Panc1 (cell line): ENCODE measurements around the gene RTP1. TPM values are rescaled to one million over a fixed set of nuclear protein-coding genes. Genes with fewer than 3 reads are reported as not detected.
"Not testable (repeated sequence)": the region's sequence is repeated elsewhere in the genome, so short reads cannot be mapped to it uniquely, and the experiment has no call there.

Experiments used
- ATAC-seq: fragments of 200-7000 bp; cut with Tn5 transposase; 2 replicates; pipeline ENCODE4 v1.9.1; 2020; ENCODE audit warnings: mild to moderate bottlenecking, moderate library complexity
- BruUV-seq: library from RNA; stranded (reverse); fragments of 400-500 nt; replicated peaks from 2 replicates; lab custom pipeline; 2021; lab: Mats Ljungman, UMichigan
- CTCF ChIA-PET: fragments of 300-600 bp; sonication (Branson Sonifier 250); formaldehyde crosslinking; loops from one replicate; lab custom pipeline; 2022; ENCODE audit warnings: antibody characterized with exemption; lab: Charles Lee
- POLR2A ChIA-PET: fragments of 300-600 bp; sonication (Branson Sonifier 250); formaldehyde crosslinking; loops from one replicate; lab custom pipeline; 2022; ENCODE audit warnings: antibody characterized with exemption; lab: Charles Lee
- DNase-seq: peaks from one replicate; pipeline ENCODE4 v3.0.0-alpha.2; 2010; ENCODE audit warnings: low read depth, low spot score
- H3K27ac ChIP-seq: 2 replicates; pipeline ENCODE4 v1.5.1; 2011; ENCODE audit warnings: mild to moderate bottlenecking, low read length, inconsistent platforms
- H3K27me3 ChIP-seq: fragments of 200-500 bp; sonication (Bioruptor generic); 2 replicates; pipeline ENCODE4 v1.6.0; 2014; ENCODE audit warnings: low read length, inconsistent platforms; ENCODE audit not compliant: control insufficient read depth, insufficient read depth
- H3K36me3 ChIP-seq: fragments of 200-500 bp; sonication (Bioruptor generic); 2 replicates; pipeline ENCODE4 v1.5.1; 2014; ENCODE audit warnings: inconsistent platforms, mild to moderate bottlenecking, low read length, moderate library complexity; ENCODE audit not compliant: control insufficient read depth, insufficient read depth
- H3K4me1 ChIP-seq: 2 replicates; pipeline ENCODE4 v1.5.1; 2011; ENCODE audit warnings: inconsistent platforms, mild to moderate bottlenecking, low read length, moderate library complexity; ENCODE audit not compliant: control insufficient read depth, insufficient read depth
- H3K4me3 ChIP-seq, 2 experiments: 2 replicates each; pipeline ENCODE4 v1.5.1; 2011 to 2012; ENCODE audit warnings: low read depth in 2 of 2, low read length in 2 of 2, mild to moderate bottlenecking in 2 of 2, inconsistent platforms in 1 of 2, moderate library complexity in 1 of 2
- H3K9me3 ChIP-seq: fragments of 200-500 bp; sonication (Bioruptor generic); 2 replicates; pipeline ENCODE4 v1.5.1; 2014; ENCODE audit warnings: low read depth, mild to moderate bottlenecking, inconsistent platforms, low read length, moderate library complexity; ENCODE audit not compliant: control insufficient read depth, insufficient read depth
- POLR2AphosphoS5 ChIP-seq: IDR thresholded peaks from 2 replicates; pipeline ENCODE4 v1.6.1; 2012; ENCODE audit warnings: mild to moderate bottlenecking, low read depth, low read length, moderate library complexity
- SIN3A ChIP-seq: IDR thresholded peaks from 2 replicates; pipeline ENCODE4 v1.6.1; 2012; ENCODE audit warnings: low read depth, mild to moderate bottlenecking, low read length, moderate library complexity, borderline replicate concordance; ENCODE audit not compliant: insufficient read depth
- TCF7L2 ChIP-seq: IDR thresholded peaks from 2 replicates; pipeline ENCODE4 v1.6.1; 2011; ENCODE audit warnings: mild to moderate bottlenecking, low read depth, low read length, inconsistent platforms
- in situ Hi-C: cut with HindIII; loops from 2 replicates; pipeline ENCODE4 v1.10.0; 2016; ENCODE audit warnings: low sequenced_read_pairs, low pct_unique_long_range_greater_than_20kb
- intact Hi-C: fragments of 100-400 bp; cut with micrococcal nuclease; formaldehyde crosslinking; loops from one replicate; pipeline ENCODE4 v1.10.0; 2022; ENCODE audit not compliant: unreplicated experiment
- total RNA-seq: library from RNA; stranded (reverse); gene quantifications from one replicate; pipeline ENCODE4 v1.2.1, GENCODE V29; 2021; ENCODE audit not compliant: unreplicated experiment
- TF ChIP-seq, protein P1 (sequence below): fragments of 450-650 bp; IDR thresholded peaks from 2 replicates; pipeline ENCODE4 v1.5.1; 2017; ENCODE audit warnings: mild to moderate bottlenecking
- TF ChIP-seq, protein P2 (sequence below), 2 experiments: IDR thresholded peaks; 2 replicates each; pipeline ENCODE4 v1.6.1; 2011 to 2012; ENCODE audit warnings: low read depth in 2 of 2, control low read depth in 1 of 2, low read length in 1 of 2, mild to moderate bottlenecking in 1 of 2, moderate library complexity in 1 of 2; ENCODE audit not compliant: insufficient read depth in 1 of 2

The RTP1 gene
- total RNA-seq, 1 experiment from 2014 or later: not detected

DNA sequence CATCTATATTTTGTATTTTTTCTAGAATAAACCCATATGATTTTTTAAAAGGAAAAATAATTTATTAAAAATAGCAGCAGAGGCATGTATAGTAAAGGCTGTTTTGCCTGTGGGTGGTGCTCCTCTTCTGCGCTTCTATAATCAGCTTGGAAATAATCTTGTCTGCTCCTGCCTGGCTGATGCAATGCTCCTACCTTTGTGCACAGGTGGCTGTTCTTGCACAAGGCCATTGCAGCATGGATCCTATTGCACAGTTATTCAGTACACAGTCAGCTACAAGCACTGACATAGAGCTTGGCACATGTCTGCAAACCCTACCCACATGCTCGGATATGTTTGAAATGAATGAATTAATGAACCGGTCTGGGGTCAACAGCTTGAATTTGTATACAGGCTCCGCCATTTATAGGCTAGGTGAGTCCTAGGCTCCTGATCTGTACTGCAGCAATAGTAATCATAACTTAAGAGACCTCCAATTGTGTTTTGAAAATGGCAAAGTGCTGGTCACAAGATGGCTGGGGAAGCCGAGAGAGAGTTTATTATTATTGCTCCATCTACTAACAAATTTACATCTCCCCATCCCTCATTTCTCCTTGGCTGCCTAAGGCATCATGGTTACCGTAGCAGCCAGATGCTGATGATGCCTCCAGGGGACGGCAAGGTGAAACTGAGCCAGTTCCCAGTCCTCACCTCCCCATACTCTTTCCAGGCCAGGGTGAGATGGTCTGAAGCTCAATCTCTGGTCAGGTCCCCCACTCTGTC lies 532 bp upstream of the RTP1 start:
- Histone ChIP-seq H3K36me3 (no peaks in the 10 kb centered on the region), H3K4me1 (no peaks in the 10 kb centered on the region), H3K4me3 (no peak overlapping the region), H3K27ac (no peak overlapping the region), H3K9me3 (no peaks in the 10 kb centered on the region), H3K27me3 (peaks cover 14% of the 10 kb centered on the region; the same call in 1 of the 2 replicates)
- ChIA-PET CTCF (no interaction called here), POLR2A (no interaction called here)
- in situ Hi-C loops: no loop called here
- intact Hi-C loops: no loop called here
- TF ChIP-seq, protein P1, sequence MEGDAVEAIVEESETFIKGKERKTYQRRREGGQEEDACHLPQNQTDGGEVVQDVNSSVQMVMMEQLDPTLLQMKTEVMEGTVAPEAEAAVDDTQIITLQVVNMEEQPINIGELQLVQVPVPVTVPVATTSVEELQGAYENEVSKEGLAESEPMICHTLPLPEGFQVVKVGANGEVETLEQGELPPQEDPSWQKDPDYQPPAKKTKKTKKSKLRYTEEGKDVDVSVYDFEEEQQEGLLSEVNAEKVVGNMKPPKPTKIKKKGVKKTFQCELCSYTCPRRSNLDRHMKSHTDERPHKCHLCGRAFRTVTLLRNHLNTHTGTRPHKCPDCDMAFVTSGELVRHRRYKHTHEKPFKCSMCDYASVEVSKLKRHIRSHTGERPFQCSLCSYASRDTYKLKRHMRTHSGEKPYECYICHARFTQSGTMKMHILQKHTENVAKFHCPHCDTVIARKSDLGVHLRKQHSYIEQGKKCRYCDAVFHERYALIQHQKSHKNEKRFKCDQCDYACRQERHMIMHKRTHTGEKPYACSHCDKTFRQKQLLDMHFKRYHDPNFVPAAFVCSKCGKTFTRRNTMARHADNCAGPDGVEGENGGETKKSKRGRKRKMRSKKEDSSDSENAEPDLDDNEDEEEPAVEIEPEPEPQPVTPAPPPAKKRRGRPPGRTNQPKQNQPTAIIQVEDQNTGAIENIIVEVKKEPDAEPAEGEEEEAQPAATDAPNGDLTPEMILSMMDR: no peak
- no peak for TF ChIP-seq TCF7L2
- TF ChIP-seq, protein P2, sequence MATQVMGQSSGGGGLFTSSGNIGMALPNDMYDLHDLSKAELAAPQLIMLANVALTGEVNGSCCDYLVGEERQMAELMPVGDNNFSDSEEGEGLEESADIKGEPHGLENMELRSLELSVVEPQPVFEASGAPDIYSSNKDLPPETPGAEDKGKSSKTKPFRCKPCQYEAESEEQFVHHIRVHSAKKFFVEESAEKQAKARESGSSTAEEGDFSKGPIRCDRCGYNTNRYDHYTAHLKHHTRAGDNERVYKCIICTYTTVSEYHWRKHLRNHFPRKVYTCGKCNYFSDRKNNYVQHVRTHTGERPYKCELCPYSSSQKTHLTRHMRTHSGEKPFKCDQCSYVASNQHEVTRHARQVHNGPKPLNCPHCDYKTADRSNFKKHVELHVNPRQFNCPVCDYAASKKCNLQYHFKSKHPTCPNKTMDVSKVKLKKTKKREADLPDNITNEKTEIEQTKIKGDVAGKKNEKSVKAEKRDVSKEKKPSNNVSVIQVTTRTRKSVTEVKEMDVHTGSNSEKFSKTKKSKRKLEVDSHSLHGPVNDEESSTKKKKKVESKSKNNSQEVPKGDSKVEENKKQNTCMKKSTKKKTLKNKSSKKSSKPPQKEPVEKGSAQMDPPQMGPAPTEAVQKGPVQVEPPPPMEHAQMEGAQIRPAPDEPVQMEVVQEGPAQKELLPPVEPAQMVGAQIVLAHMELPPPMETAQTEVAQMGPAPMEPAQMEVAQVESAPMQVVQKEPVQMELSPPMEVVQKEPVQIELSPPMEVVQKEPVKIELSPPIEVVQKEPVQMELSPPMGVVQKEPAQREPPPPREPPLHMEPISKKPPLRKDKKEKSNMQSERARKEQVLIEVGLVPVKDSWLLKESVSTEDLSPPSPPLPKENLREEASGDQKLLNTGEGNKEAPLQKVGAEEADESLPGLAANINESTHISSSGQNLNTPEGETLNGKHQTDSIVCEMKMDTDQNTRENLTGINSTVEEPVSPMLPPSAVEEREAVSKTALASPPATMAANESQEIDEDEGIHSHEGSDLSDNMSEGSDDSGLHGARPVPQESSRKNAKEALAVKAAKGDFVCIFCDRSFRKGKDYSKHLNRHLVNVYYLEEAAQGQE (IDR thresholded peaks at IDR 0.05; ENCODE audit: insufficient read depth in 1 of 2, low read depth in 2 of 2, low read length in 1 of 2): no peak
- TF ChIP-seq POLR2AphosphoS5: no peak
- TF ChIP-seq SIN3A: no peak
- no TSS peak for BruUV-seq
- ATAC-seq: no peak
- no peak for DNase-seq

DNA sequence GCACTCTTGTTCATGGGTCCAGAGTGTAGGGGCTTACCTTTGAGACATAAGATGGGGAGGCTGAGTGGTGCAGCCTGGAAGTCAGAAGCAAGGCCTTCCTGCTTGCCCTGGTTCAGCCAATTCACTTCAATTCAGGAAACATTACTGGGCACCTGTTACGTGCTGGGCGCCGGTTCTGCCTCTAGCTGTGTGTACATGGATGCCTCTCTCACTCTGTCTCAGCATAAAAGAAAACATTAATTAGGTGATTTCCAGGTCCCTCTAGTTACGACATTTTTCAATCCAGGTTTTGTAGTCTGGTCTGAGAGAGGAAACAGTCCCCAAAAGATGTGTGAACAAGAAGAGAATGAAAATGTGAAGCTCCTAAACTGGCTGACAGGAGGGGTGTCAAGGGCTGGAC lies 1.2 kb downstream of the RTP1 start:
- intact Hi-C loops (no loop called here), in situ Hi-C loops (no loop called here)
- ATAC-seq: no peak
- no peaks in the 10 kb centered on the region for H3K9me3 ChIP-seq
- no peak overlapping the region for H3K4me3 ChIP-seq
- CTCF ChIA-PET: no interaction called here
- H3K36me3 ChIP-seq: no peaks in the 10 kb centered on the region
- H3K27me3 ChIP-seq: peaks cover 15% of the 10 kb centered on the region; the same call in 1 of the 2 replicates
- POLR2A ChIA-PET: interaction anchor here (0.6 kb wide), 1 partner anchor 204 kb away, joined by 4 read pairs; no protein-coding TSS in a partner anchor
- TF ChIP-seq, protein P1: no peak
- TF ChIP-seq, protein P2 (IDR thresholded peaks at IDR 0.05; ENCODE audit: insufficient read depth in 1 of 2, low read depth in 2 of 2, low read length in 1 of 2): no peak
- TF ChIP-seq SIN3A (no peak), TCF7L2 (no peak), POLR2AphosphoS5 (no peak)
- no peak overlapping the region for H3K27ac ChIP-seq
- no TSS peak for BruUV-seq
- no peak for DNase-seq
- H3K4me1 ChIP-seq: no peaks in the 10 kb centered on the region

DNA sequence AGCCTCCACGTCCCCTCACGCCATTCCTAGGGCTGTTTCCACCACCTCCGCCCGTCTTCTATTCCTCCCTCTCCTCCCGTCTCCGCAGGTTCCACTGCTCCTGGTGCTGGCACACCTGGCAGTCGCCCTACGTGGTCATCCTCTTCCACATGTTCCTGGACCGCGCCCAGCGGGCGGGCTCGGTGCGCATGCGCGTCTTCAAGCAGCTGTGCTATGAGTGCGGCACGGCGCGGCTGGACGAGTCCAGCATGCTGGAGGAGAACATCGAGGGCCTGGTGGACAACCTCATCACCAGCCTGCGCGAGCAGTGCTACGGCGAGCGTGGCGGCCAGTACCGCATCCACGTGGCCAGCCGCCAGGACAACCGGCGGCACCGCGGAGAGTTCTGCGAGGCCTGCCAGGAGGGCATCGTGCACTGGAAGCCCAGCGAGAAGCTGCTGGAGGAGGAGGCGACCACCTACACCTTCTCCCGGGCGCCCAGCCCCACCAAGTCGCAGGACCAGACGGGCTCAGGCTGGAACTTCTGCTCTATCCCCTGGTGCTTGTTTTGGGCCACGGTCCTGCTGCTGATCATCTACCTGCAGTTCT lies 2.3 kb downstream of the RTP1 start:
- H3K9me3 ChIP-seq, H3K4me3 ChIP-seq, DNase-seq, H3K36me3 ChIP-seq, POLR2A ChIA-PET, ATAC-seq, BruUV-seq, in situ Hi-C loops, H3K27ac ChIP-seq, intact Hi-C loops, H3K4me1 ChIP-seq: not testable (repeated sequence)
- peaks cover 12% of the 10 kb centered on the region; the same call in 1 of the 2 replicates for H3K27me3 ChIP-seq
- CTCF ChIA-PET: interaction anchor here (0.8 kb wide), 1 partner anchor 480 kb away, joined by 13 read pairs; no protein-coding TSS in a partner anchor
